ENCODE results near the gene PLXNA1. TPM values are rescaled to one million over a fixed set of nuclear protein-coding genes. Genes with fewer than 3 reads are reported as not detected.

The PLXNA1 gene
- total RNA-seq, 1 donor from 2014 or later = 63.3 TPM

DNA sequence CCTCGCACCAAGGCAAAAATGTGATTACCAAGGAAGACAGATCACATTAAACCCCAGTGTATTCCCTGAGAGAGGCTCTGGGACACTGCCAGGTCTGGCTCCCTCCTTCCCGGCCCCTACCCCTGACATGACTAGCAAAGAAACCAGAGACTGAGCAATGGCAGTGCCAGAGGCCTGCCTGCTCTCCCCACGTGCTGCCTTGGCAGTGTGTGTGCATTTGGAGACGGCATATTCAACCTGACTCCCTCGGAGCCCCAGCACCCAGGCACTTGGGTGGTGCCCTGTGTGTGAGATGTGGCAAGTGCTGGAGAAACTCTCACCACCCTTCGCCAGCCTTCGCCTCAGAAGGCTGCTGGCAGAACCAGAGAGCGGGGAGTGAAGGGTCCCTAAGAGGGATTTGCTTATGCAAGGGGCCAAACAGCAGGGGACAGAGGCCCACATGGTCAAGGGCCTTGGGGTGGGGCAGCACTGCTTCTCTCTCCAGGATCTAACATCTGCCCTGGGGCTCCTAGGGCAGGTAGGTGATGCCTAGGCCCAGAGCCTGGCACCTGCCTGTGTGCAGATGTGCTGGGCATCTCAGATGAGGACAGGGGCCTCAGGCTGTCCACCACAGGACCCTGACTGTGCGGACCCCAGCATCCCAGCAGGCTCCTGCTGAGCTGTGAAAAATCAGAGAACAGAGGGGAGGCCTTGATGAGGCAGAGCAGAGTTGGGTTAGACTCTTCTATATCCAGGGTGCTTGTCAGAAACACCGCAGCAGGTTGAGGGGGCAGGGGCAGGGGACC, 23.6 kb upstream of the PLXNA1 start:
- Mint-ChIP-seq H3K27ac (ENCODE audit: unreplicated experiment) (no peak overlapping the region), H3K4me1 (ENCODE audit: low read depth, unreplicated experiment) (peaks cover 4% of the 10 kb centered on the region)

DNA sequence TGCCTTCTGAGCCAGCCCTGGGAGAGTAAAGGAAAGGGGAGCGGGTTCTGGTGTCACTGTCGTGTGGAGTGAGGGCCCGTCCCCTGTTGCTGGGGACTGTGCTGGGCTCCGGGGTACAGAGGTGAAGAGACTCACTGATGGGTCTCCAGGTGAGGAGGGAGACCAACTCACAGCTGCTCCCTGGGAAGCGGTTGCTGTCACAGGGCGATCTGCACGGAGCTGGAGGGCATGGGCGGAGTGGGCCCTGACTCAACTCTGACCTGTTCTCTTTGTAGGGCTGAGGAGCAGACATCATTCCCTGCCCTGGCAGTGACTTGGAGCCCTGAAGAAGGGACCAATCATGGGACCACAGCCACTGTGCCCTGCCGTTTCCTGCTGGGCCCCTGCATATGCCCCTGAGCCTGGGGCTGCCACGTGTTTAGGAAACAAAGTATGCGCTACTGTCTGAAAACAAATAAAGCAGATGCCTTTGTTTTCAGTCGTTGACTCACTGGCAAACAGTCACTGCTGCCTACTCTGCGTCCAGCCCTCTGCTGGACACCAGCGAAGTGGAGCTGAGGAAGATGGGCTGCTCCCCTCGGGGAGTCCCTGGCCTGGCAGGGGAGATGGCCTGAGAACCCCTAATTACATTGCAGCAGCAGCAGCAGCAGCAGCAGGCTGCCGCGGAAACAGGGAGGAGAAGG, 22.9 kb upstream of the PLXNA1 start:
- H2AFZ ChIP-seq (ENCODE audit: low read depth, low read length) = peak overlapping the region; percentile 92
- peak overlapping the region; percentile 41 for H3K9ac ChIP-seq (ENCODE audit: low read length)
- Mint-ChIP-seq H3K36me3 (ENCODE audit: low read depth, unreplicated experiment) (peaks cover 12% of the 10 kb centered on the region), H3K27ac (ENCODE audit: unreplicated experiment) (no peak overlapping the region), H3K9me3 (ENCODE audit: unreplicated experiment) (no peaks in the 10 kb centered on the region), H3K4me3 (ENCODE audit: unreplicated experiment) (no peak overlapping the region), H3K27me3 (ENCODE audit: low read depth, unreplicated experiment) (peaks cover 18% of the 10 kb centered on the region), H3K4me1 (ENCODE audit: low read depth, unreplicated experiment) (peaks cover 4% of the 10 kb centered on the region)
- H4K20me1 ChIP-seq (ENCODE audit: insufficient read depth, low read length) = no peaks in the 10 kb centered on the region
- no peaks in the 10 kb centered on the region for H3K79me2 ChIP-seq (ENCODE audit: insufficient read depth, low read length)
- FAIRE-seq (no peak), DNase-seq (ENCODE audit: low read depth) (peak; percentile 54)
- H3K4me1 ChIP-seq (ENCODE audit: insufficient read depth, low read length) = peaks cover 10% of the 10 kb centered on the region
- no peak overlapping the region for H3K27ac ChIP-seq (ENCODE audit: low read depth, low read length)
- no peaks in the 10 kb centered on the region for H3K27me3 ChIP-seq (ENCODE audit: insufficient read depth, low read length)
- H3K9me3 ChIP-seq (ENCODE audit: insufficient read depth, low read depth, low read length) = no peaks in the 10 kb centered on the region
- TF ChIP-seq, protein P1, sequence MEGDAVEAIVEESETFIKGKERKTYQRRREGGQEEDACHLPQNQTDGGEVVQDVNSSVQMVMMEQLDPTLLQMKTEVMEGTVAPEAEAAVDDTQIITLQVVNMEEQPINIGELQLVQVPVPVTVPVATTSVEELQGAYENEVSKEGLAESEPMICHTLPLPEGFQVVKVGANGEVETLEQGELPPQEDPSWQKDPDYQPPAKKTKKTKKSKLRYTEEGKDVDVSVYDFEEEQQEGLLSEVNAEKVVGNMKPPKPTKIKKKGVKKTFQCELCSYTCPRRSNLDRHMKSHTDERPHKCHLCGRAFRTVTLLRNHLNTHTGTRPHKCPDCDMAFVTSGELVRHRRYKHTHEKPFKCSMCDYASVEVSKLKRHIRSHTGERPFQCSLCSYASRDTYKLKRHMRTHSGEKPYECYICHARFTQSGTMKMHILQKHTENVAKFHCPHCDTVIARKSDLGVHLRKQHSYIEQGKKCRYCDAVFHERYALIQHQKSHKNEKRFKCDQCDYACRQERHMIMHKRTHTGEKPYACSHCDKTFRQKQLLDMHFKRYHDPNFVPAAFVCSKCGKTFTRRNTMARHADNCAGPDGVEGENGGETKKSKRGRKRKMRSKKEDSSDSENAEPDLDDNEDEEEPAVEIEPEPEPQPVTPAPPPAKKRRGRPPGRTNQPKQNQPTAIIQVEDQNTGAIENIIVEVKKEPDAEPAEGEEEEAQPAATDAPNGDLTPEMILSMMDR (IDR thresholded peaks at IDR 0.05; ENCODE audit: insufficient read depth, low read depth, low read length) = peak; percentile 49
- no peak for TF ChIP-seq EZH2 (IDR thresholded peaks at IDR 0.05; ENCODE audit: insufficient read depth, low read length)
- no peak overlapping the region for H3K4me3 ChIP-seq (ENCODE audit: insufficient read depth, low read depth, low read length)
- no peaks in the 10 kb centered on the region for H3K36me3 ChIP-seq (ENCODE audit: insufficient read depth, low read length)
- peak overlapping the region; percentile 52 for H3K4me2 ChIP-seq (ENCODE audit: low read length)

More for the DNA sequence above, 23.6 kb upstream of the PLXNA1 start:
- Mint-ChIP-seq H3K9me3 (ENCODE audit: unreplicated experiment) (no peaks in the 10 kb centered on the region), H3K4me3 (ENCODE audit: unreplicated experiment) (no peak overlapping the region), H3K36me3 (ENCODE audit: low read depth, unreplicated experiment) (peaks cover 12% of the 10 kb centered on the region), H3K27me3 (ENCODE audit: low read depth, unreplicated experiment) (peaks cover 13% of the 10 kb centered on the region)
- Histone ChIP-seq H3K27me3 (ENCODE audit: insufficient read depth, low read length) (no peaks in the 10 kb centered on the region), H3K4me1 (ENCODE audit: insufficient read depth, low read length) (peaks cover 10% of the 10 kb centered on the region), H4K20me1 (ENCODE audit: insufficient read depth, low read length) (no peaks in the 10 kb centered on the region), H3K9me3 (ENCODE audit: insufficient read depth, low read depth, low read length) (no peaks in the 10 kb centered on the region), H2AFZ (ENCODE audit: low read depth, low read length) (no peak overlapping the region), H3K9ac (ENCODE audit: low read length) (no peak overlapping the region), H3K27ac (ENCODE audit: low read depth, low read length) (no peak overlapping the region), H3K4me2 (ENCODE audit: low read length) (no peak overlapping the region), H3K4me3 (ENCODE audit: insufficient read depth, low read depth, low read length) (no peak overlapping the region), H3K36me3 (ENCODE audit: insufficient read depth, low read length) (no peaks in the 10 kb centered on the region), H3K79me2 (ENCODE audit: insufficient read depth, low read length) (no peaks in the 10 kb centered on the region)
- no peak for TF ChIP-seq EZH2 (IDR thresholded peaks at IDR 0.05; ENCODE audit: insufficient read depth, low read length)
- TF ChIP-seq, protein P1 (IDR thresholded peaks at IDR 0.05; ENCODE audit: insufficient read depth, low read depth, low read length) = no peak
- FAIRE-seq (no peak), DNase-seq (ENCODE audit: low read depth) (no peak)

Data from astrocyte (in vitro differentiated cells and primary cell).